HEK293 (cell line): ENCODE data around the gene OR1F1.

ENCODE experiments used
- REST ChIP-seq: fragments of 450-650 bp; formaldehyde crosslinking; IDR thresholded peaks from 2 replicates; pipeline ENCODE4 v1.5.1; 2016; ENCODE audit warnings: missing biosample characterization, missing genetic modification characterization
- ZNF274 ChIP-seq, 2 experiments: fragments of 200-500 bp in 1 of 2; fragments of 450-650 bp in 1 of 2; sonication (Bioruptor generic) in 1 of 2; formaldehyde crosslinking in 1 of 2; IDR thresholded peaks; 2 replicates each; pipeline versions ENCODE4 v1.5.1 to v1.6.1; 2014 to 2016; ENCODE audit warnings: borderline replicate concordance in 1 of 2, inconsistent platforms in 1 of 2, low read length in 1 of 2, missing biosample characterization in 1 of 2, missing genetic modification characterization in 1 of 2

GRCh38 chr16:3194792-3195191 lies 6.8 kb downstream of the OR1F1 start:
- TF ChIP-seq REST: no peak
- TF ChIP-seq ZNF274 (IDR thresholded peaks at IDR 0.05; ENCODE audit: low read length): no peak
- no peak for TF ChIP-seq ZNF274 (tag by site-specific recombination; IDR thresholded peaks at IDR 0.05; ENCODE audit: borderline replicate concordance)
